B cell (primary cell): Measurements from ENCODE around the gene CACNG4. TPM values are rescaled to one million over a fixed set of nuclear protein-coding genes. Genes with fewer than 3 reads are reported as not detected.

ENCODE experiments used
- ATAC-seq: fragments of 200-7000 bp; cut with Tn5 transposase; one replicate; pipeline ENCODE4 v1.10.0; 2021; ENCODE audit warnings: low read depth, mild to moderate bottlenecking, moderate number of reproducible peaks, moderate library complexity
- CTCF ChIA-PET: fragments of 350-600 bp; sonication (Branson Sonifier 250); formaldehyde crosslinking; loops from one replicate; lab custom pipeline; 2021; ENCODE audit warnings: antibody characterized with exemption, inconsistent platforms; lab: Charles Lee
- POLR2A ChIA-PET: fragments of 350-600 bp; sonication (Branson Sonifier 250); formaldehyde crosslinking; loops from one replicate; lab custom pipeline; 2021; ENCODE audit warnings: antibody characterized with exemption; lab: Charles Lee
- DNase-seq: peaks from one replicate; pipeline ENCODE4 v3.0.0; 2013
- H2AFZ ChIP-seq: 2 replicates; pipeline ENCODE4 v1.6.1; 2012; ENCODE audit warnings: mild to moderate bottlenecking, low read depth, low read length; ENCODE audit not compliant: insufficient read depth, poor library complexity, severe bottlenecking
- H3K27ac ChIP-seq, 2 donors: 1 replicate in 1 of 2; 2 replicates in 1 of 2; pipeline ENCODE4 v1.5.1; 2012 to 2013; ENCODE audit warnings: low read length in 2 of 2, mild to moderate bottlenecking in 2 of 2, moderate library complexity in 1 of 2
- H3K27me3 ChIP-seq, 4 experiments: fragments of 200-600 bp in 1 of 4; sonication (generic) in 1 of 4; replicated peaks in 1 of 4; 1 replicate in 2 of 4; 2 replicates in 2 of 4; pipeline versions ENCODE4 v1.6.1 to v1.7.0; 2013 to 2016; ENCODE audit warnings: low read length in 3 of 4, mild to moderate bottlenecking in 2 of 4, mixed read lengths in 1 of 4, moderate library complexity in 1 of 4; ENCODE audit not compliant: insufficient read depth in 4 of 4, control insufficient read depth in 3 of 4; ENCODE audit errors: control extremely low read depth in 1 of 4
- H3K36me3 ChIP-seq, 2 experiments: replicated peaks in 1 of 2; 1 replicate in 1 of 2; 2 replicates in 1 of 2; pipeline versions ENCODE4 v1.6.1 to v1.7.1; 2013; ENCODE audit warnings: low read length in 1 of 2; ENCODE audit not compliant: insufficient read depth in 2 of 2, control insufficient read depth in 1 of 2; ENCODE audit errors: control extremely low read depth in 1 of 2, extremely low read depth in 1 of 2
- H3K4me1 ChIP-seq, 2 donors: fragments of 200-600 bp in 1 of 2; sonication (generic) in 1 of 2; 1 replicate in 1 of 2; 2 replicates in 1 of 2; pipeline versions ENCODE4 v1.5.1 to v1.6.1; 2013 to 2017; ENCODE audit warnings: low read length in 2 of 2; ENCODE audit not compliant: control insufficient read depth in 2 of 2, insufficient read depth in 2 of 2
- H3K4me2 ChIP-seq: replicated peaks from 2 replicates; pipeline ENCODE3; 2012; ENCODE audit warnings: mild to moderate bottlenecking, low read depth, low read length; ENCODE audit not compliant: poor library complexity, severe bottlenecking
- H3K4me3 ChIP-seq, 5 experiments: fragments of 200-600 bp in 1 of 5; sonication (generic) in 1 of 5; 1 replicate in 3 of 5; 2 replicates in 2 of 5; pipeline versions ENCODE4 v1.5.1 to v1.7.0; 2011 to 2016; ENCODE audit warnings: low read length in 4 of 5, mild to moderate bottlenecking in 4 of 5, low read depth in 2 of 5, control low read depth in 1 of 5, moderate library complexity in 1 of 5; ENCODE audit not compliant: insufficient read depth in 1 of 5; ENCODE audit errors: control extremely low read depth in 1 of 5, extremely low read depth in 1 of 5
- H3K79me2 ChIP-seq: fragments of 200-600 bp; sonication (generic); one replicate; pipeline ENCODE4 v1.6.0; 2016; ENCODE audit warnings: low read length; ENCODE audit not compliant: control insufficient read depth, insufficient read depth
- H3K9ac ChIP-seq: fragments of 200-600 bp; sonication (generic); 2 replicates; pipeline ENCODE4 v1.6.1; 2017; ENCODE audit warnings: mild to moderate bottlenecking, low read length, moderate library complexity
- H3K9me3 ChIP-seq, 3 donors: one replicate each; pipeline versions ENCODE4 v1.6.1 to v1.7.1; 2013; ENCODE audit warnings: low read length in 2 of 3; ENCODE audit not compliant: control insufficient read depth in 2 of 3, insufficient read depth in 1 of 3; ENCODE audit errors: control extremely low read depth in 1 of 3
- H4K20me1 ChIP-seq: 2 replicates; pipeline ENCODE4 v1.6.0; 2012; ENCODE audit warnings: mild to moderate bottlenecking, low read length; ENCODE audit not compliant: insufficient read depth, control insufficient read depth, poor library complexity, severe bottlenecking
- H3K27ac Mint-ChIP-seq: one replicate; pipeline ENCODE4 v1.8.0; 2021; ENCODE audit warnings: mixed read lengths
- H3K27me3 Mint-ChIP-seq: one replicate; pipeline ENCODE4 v1.8.0; 2021; ENCODE audit warnings: mixed read lengths
- H3K4me1 Mint-ChIP-seq: one replicate; pipeline ENCODE4 v1.8.0; 2021; ENCODE audit warnings: mixed read lengths
- H3K4me3 Mint-ChIP-seq: one replicate; pipeline ENCODE4 v1.8.0; 2021; ENCODE audit warnings: mixed read lengths
- H3K9me3 Mint-ChIP-seq: one replicate; pipeline ENCODE4 v1.8.0; 2022; ENCODE audit warnings: mixed read lengths; ENCODE audit not compliant: insufficient read depth
- CTCF ChIP-seq: fragments of 200-600 bp; IDR thresholded peaks from one replicate; pipeline ENCODE4 v1.8.0; 2022; ENCODE audit warnings: antibody characterized with exemption, mild to moderate bottlenecking
- EZH2 ChIP-seq: IDR thresholded peaks from 2 replicates; pipeline ENCODE4 v1.6.1; 2012; ENCODE audit warnings: borderline replicate concordance, low read depth, mild to moderate bottlenecking, moderate library complexity, low read length; ENCODE audit not compliant: insufficient read depth, poor library complexity, severe bottlenecking
- WGBS: methylation state at CpG from one replicate; pipeline ENCODE4 v1.1.5; 2013; ENCODE audit warnings: missing lambda C conversion rate; ENCODE audit not compliant: insufficient coverage; 5-methylcytosine and 5-hydroxymethylcytosine counted together
- intact Hi-C: fragments of 100-400 bp; cut with micrococcal nuclease; formaldehyde crosslinking; loops from one replicate; pipeline ENCODE4 v1.10.0; 2022
- polyA plus RNA-seq: library from polyadenylated mRNA; depleted of rRNA; stranded (reverse); fragments of >200 nt; gene quantifications from 2 replicates; pipeline ENCODE4 v1.2.3, GENCODE V29; 2012
- total RNA-seq, 2 donors: library from RNA; stranded (reverse); fragments of 120-200 nt in 1 of 2; gene quantifications; 1 replicate in 1 of 2; 2 replicates in 1 of 2; pipeline versions ENCODE4 v1.2.3 to v1.2.4, GENCODE V29; 2013 to 2022

CACNG4 gene
- total and polyA plus RNA-seq, 2 donors (not counting 1 experiment from before 2014, with no cell fraction given), result not detected

- H3K9ac ChIP-seq, result no peak overlapping the region
- H3K4me3 ChIP-seq, result no peak overlapping the region
- no peak for DNase-seq
- no peak overlapping the region for H3K4me3 Mint-ChIP-seq
- H3K27ac Mint-ChIP-seq, result no peak overlapping the region
- H3K79me2 ChIP-seq, result no peaks in the 10 kb centered on the region
- ChIA-PET CTCF (no interaction called here), POLR2A (no interaction called here)
- H3K4me2 ChIP-seq, result no peak overlapping the region
- no peak overlapping the region for H3K27ac ChIP-seq
- ATAC-seq, result no peak
- no peaks in the 10 kb centered on the region for H4K20me1 ChIP-seq
- no peaks in the 10 kb centered on the region for H3K4me1 ChIP-seq
- peaks cover 0 to 25% (median 2%) of the 10 kb centered on the region in 4 experiments for H3K27me3 ChIP-seq
- H3K9me3 Mint-ChIP-seq, result peaks cover 10% of the 10 kb centered on the region
- H3K36me3 ChIP-seq, result no peaks in the 10 kb centered on the region
- H3K4me1 Mint-ChIP-seq, result peaks cover 3% of the 10 kb centered on the region
- no peak overlapping the region for H2AFZ ChIP-seq
- intact Hi-C loops, result no loop called here
- H3K27me3 Mint-ChIP-seq, result peaks cover 56% of the 10 kb centered on the region
- WGBS, result 94% methylated on average over 8 of the region's 8 CpGs
- peaks cover 0 to 37% (median 2%) of the 10 kb centered on the region in 3 donors for H3K9me3 ChIP-seq
- no peak for TF ChIP-seq CTCF
- TF ChIP-seq EZH2, result no peak
Observed at GRCh38 chr17:66941773-66942450, 22.6 kb upstream of the CACNG4 start.

DNA sequence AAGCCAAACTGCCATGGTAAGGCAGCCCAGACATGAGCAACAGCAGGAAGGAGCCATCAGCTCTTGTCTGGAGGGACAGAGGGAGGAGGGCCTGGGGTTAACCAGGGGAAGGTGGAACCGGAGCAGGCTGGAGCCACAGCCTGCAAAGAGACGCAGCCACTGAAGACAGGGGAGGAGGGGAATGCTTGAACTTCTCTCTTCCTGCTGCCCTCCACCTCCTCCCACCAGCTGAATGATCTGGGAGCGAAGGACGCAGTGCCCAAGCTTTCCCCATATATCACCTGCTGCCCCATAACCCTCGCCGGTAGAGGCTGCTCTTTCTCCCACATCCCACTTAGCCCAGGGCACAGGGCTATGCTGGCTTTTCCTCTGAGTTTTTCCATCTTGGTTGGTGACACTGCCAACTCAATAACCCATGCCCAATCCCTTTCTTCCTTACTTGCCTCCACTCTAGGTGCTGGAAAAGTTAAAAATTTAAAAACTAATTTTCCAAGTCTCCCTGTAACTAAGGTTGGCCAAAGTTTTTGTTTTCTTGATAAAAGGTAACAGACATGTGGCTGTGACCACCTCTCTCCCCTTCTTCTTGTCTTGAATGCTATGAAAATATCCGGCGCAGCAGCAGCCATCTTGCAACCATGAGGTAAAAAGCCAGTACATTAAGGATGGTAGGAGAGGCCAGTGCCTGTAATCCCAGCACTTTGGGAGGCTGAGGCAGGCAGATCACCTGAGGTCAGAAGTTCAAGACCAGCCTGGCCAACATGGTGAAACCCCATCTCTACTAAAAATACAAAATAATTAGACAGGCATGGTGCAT lies 21.8 kb upstream of the CACNG4 start:
- H3K27me3 ChIP-seq, result peaks cover 0 to 28% (median 2%) of the 10 kb centered on the region in 4 experiments
- H3K9me3 ChIP-seq, result peaks cover 0 to 30% (median 2%) of the 10 kb centered on the region in 3 donors
- no peak overlapping the region for H3K27ac Mint-ChIP-seq
- H3K36me3 ChIP-seq, result no peaks in the 10 kb centered on the region
- ATAC-seq, result no peak
- H2AFZ ChIP-seq, result no peak overlapping the region
- peaks cover 3% of the 10 kb centered on the region for H3K4me1 Mint-ChIP-seq
- no peak for TF ChIP-seq EZH2
- TF ChIP-seq CTCF, result no peak
- intact Hi-C loops, result no loop called here
- no peaks in the 10 kb centered on the region for H3K79me2 ChIP-seq
- H3K4me3 Mint-ChIP-seq, result no peak overlapping the region
- no peak overlapping the region for H3K9ac ChIP-seq
- no peak overlapping the region for H3K4me2 ChIP-seq
- H3K27me3 Mint-ChIP-seq, result peaks cover 59% of the 10 kb centered on the region
- peaks cover 6% of the 10 kb centered on the region for H3K9me3 Mint-ChIP-seq
- DNase-seq, result no peak
- H3K4me1 ChIP-seq, result no peaks in the 10 kb centered on the region
- no peak overlapping the region for H3K27ac ChIP-seq
- H4K20me1 ChIP-seq, result no peaks in the 10 kb centered on the region
- POLR2A ChIA-PET, result no interaction called here
- CTCF ChIA-PET, result no interaction called here
- WGBS, result 68% methylated on average over 6 of the region's 8 CpGs
- H3K4me3 ChIP-seq, result no peak overlapping the region
